HepG2 (cell line): Measurements from ENCODE around the gene CCNQ. TPM values are rescaled to one million over a fixed set of nuclear protein-coding genes. Genes with fewer than 3 reads are reported as not detected.

Experiments used
- DPF2 ChIP-seq: sonication (generic); formaldehyde crosslinking; IDR thresholded peaks from 2 replicates; pipeline ENCODE4 v1.4.0; 2020; ENCODE audit warnings: mild to moderate bottlenecking, low read depth, missing genetic modification reagents, borderline replicate concordance
- HNRNPLL ChIP-seq: fragments of 200-400 bp; formaldehyde crosslinking; IDR thresholded peaks from 2 replicates; pipeline ENCODE4 v1.6.1; 2017; ENCODE audit warnings: mild to moderate bottlenecking, low read depth, low read length; ENCODE audit not compliant: poor library complexity, severe bottlenecking
- HOXD1 ChIP-seq: sonication (generic); formaldehyde crosslinking; IDR thresholded peaks from 2 replicates; pipeline ENCODE4 v1.5.0; 2020; ENCODE audit warnings: missing genetic modification reagents
- MAFK ChIP-seq, 2 experiments: IDR thresholded peaks in 1 of 2; conservative IDR thresholded peaks in 1 of 2; 2 replicates each; pipeline ENCODE4 v1.6.1; 2011; ENCODE audit warnings: improper control_type of control experiment in 2 of 2, low read length in 2 of 2
- MED1 ChIP-seq: sonication (generic); formaldehyde crosslinking; IDR thresholded peaks from 2 replicates; pipeline ENCODE4 v1.4.0; 2020; ENCODE audit warnings: missing genetic modification reagents
- MED8 ChIP-seq: sonication (generic); formaldehyde crosslinking; IDR thresholded peaks from 2 replicates; pipeline ENCODE4 v1.8.1; 2023; ENCODE audit warnings: mild to moderate bottlenecking, missing genetic modification reagents; ENCODE audit not compliant: insufficient replicate concordance
- NONO ChIP-seq, 2 experiments: fragments of 450-650 bp in 1 of 2; sonication (generic) in 1 of 2; formaldehyde crosslinking in 1 of 2; IDR thresholded peaks in 1 of 2; conservative IDR thresholded peaks in 1 of 2; 2 replicates each; pipeline versions ENCODE4 v1.6.1 to v1.8.0; 2017 to 2022; ENCODE audit warnings: mild to moderate bottlenecking in 1 of 2, missing genetic modification reagents in 1 of 2, moderate library complexity in 1 of 2
- SSRP1 ChIP-seq: IDR thresholded peaks from 2 replicates; pipeline ENCODE4 v1.6.1; 2016; ENCODE audit warnings: control low read depth
- TFE3 ChIP-seq: IDR thresholded peaks from 2 replicates; pipeline ENCODE4 v1.6.1; 2016
- TRIM24 ChIP-seq: sonication (generic); formaldehyde crosslinking; IDR thresholded peaks from 2 replicates; pipeline ENCODE4 v1.8.0; 2022; ENCODE audit warnings: mild to moderate bottlenecking, missing genetic modification reagents
- U2AF1 ChIP-seq: fragments of 200-400 bp; formaldehyde crosslinking; optimal IDR thresholded peaks from 2 replicates; pipeline ENCODE3; 2017; ENCODE audit warnings: mild to moderate bottlenecking, low read depth, low read length
- ZBTB42 ChIP-seq: sonication (generic); formaldehyde crosslinking; IDR thresholded peaks from 2 replicates; pipeline ENCODE4 v1.5.0; 2020; ENCODE audit warnings: mild to moderate bottlenecking, missing genetic modification reagents
- ZBTB49 ChIP-seq: sonication (generic); formaldehyde crosslinking; IDR thresholded peaks from 2 replicates; pipeline ENCODE4 v1.4.0; 2020; ENCODE audit warnings: missing genetic modification reagents, borderline replicate concordance
- ZIK1 ChIP-seq: sonication (generic); formaldehyde crosslinking; IDR thresholded peaks from 2 replicates; pipeline ENCODE4 v1.5.0; 2020; ENCODE audit warnings: mild to moderate bottlenecking, low read depth, missing genetic modification reagents, borderline replicate concordance
- ZNF296 ChIP-seq: sonication (generic); formaldehyde crosslinking; conservative IDR thresholded peaks from 2 replicates; pipeline ENCODE4 v1.5.0; 2020; ENCODE audit warnings: mild to moderate bottlenecking, missing genetic modification reagents
- ZNF430 ChIP-seq: sonication (generic); formaldehyde crosslinking; IDR thresholded peaks from 2 replicates; pipeline ENCODE4 v1.9.0; 2021; ENCODE audit warnings: mild to moderate bottlenecking, missing genetic modification reagents
- ZNF547 ChIP-seq: sonication (generic); formaldehyde crosslinking; IDR thresholded peaks from 2 replicates; pipeline ENCODE4 v1.5.1; 2020; ENCODE audit warnings: mild to moderate bottlenecking, missing genetic modification reagents
- ZNF652 ChIP-seq: IDR thresholded peaks from 2 replicates; pipeline ENCODE4 v1.6.1; 2016; ENCODE audit warnings: low read depth, borderline replicate concordance
- ZNF782 ChIP-seq: sonication (generic); formaldehyde crosslinking; IDR thresholded peaks from 2 replicates; pipeline ENCODE4 v1.4.0; 2020; ENCODE audit warnings: missing genetic modification reagents, mild to moderate bottlenecking, borderline replicate concordance
- polyA plus RNA-seq, 8 experiments: library from polyadenylated mRNA; depleted of rRNA in 3 of 8; stranded (reverse) in 7 of 8; unstranded in 1 of 8; fragments of >200 nt; fragmentation: Illumina TruSeq in 4 of 8; extraction: Trizol in 4 of 8; gene quantifications; 2 replicates each; pipeline versions ENCODE4 v1.2.1 to v1.2.3, GENCODE V29; 2011 to 2016; ENCODE audit warnings: low read depth in 4 of 8, missing spikeins in 1 of 8, mixed read lengths in 1 of 8; ENCODE audit not compliant: insufficient read depth in 1 of 8
- total RNA-seq, 5 experiments: library from RNA; depleted of rRNA; stranded (reverse); fragments of >200 nt; fragmentation: Illumina TruSeq; extraction: Trizol; gene quantifications; 2 replicates each; pipeline ENCODE4 v1.2.3, GENCODE V29; 2016; ENCODE audit warnings: low read depth in 1 of 5
- TF ChIP-seq, protein P1 (sequence below): sonication (generic); formaldehyde crosslinking; conservative IDR thresholded peaks from 2 replicates; pipeline ENCODE4 v1.4.0; 2020; ENCODE audit warnings: missing genetic modification reagents
- TF ChIP-seq, protein P2 (sequence below): sonication (generic); formaldehyde crosslinking; IDR thresholded peaks from 2 replicates; pipeline ENCODE4 v1.5.0; 2020; ENCODE audit warnings: mild to moderate bottlenecking, missing genetic modification reagents, moderate library complexity

The CCNQ gene
- total and polyA plus RNA-seq, 2 of the 13 experiments (the other 11 are each of a cell fraction or from before 2014, with no cell fraction given): 15.0 to 25.5 TPM

- no peak for TF ChIP-seq TFE3 (CRISPR knock-in tag)
- TF ChIP-seq SSRP1: no peak
- no peak for TF ChIP-seq ZIK1 (CRISPR knock-in tag)
- no peak for TF ChIP-seq DPF2 (CRISPR knock-in tag)
- TF ChIP-seq MED1 (CRISPR knock-in tag): no peak
- no peak for TF ChIP-seq ZNF782 (CRISPR knock-in tag)
- TF ChIP-seq, protein P1, sequence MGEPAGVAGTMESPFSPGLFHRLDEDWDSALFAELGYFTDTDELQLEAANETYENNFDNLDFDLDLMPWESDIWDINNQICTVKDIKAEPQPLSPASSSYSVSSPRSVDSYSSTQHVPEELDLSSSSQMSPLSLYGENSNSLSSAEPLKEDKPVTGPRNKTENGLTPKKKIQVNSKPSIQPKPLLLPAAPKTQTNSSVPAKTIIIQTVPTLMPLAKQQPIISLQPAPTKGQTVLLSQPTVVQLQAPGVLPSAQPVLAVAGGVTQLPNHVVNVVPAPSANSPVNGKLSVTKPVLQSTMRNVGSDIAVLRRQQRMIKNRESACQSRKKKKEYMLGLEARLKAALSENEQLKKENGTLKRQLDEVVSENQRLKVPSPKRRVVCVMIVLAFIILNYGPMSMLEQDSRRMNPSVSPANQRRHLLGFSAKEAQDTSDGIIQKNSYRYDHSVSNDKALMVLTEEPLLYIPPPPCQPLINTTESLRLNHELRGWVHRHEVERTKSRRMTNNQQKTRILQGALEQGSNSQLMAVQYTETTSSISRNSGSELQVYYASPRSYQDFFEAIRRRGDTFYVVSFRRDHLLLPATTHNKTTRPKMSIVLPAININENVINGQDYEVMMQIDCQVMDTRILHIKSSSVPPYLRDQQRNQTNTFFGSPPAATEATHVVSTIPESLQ: no peak
- TF ChIP-seq ZNF547 (CRISPR knock-in tag): no peak
- peak; percentile 18 for TF ChIP-seq HNRNPLL
- no peak for TF ChIP-seq ZBTB49
- no peak for TF ChIP-seq ZNF652 (CRISPR knock-in tag)
- no peak for TF ChIP-seq MED8 (CRISPR knock-in tag)
- TF ChIP-seq HOXD1: no peak
- no peak for TF ChIP-seq ZNF430 (CRISPR knock-in tag)
- no peak for TF ChIP-seq ZNF296 (CRISPR knock-in tag)
- no peak for TF ChIP-seq TRIM24 (CRISPR knock-in tag)
- TF ChIP-seq, protein P2, sequence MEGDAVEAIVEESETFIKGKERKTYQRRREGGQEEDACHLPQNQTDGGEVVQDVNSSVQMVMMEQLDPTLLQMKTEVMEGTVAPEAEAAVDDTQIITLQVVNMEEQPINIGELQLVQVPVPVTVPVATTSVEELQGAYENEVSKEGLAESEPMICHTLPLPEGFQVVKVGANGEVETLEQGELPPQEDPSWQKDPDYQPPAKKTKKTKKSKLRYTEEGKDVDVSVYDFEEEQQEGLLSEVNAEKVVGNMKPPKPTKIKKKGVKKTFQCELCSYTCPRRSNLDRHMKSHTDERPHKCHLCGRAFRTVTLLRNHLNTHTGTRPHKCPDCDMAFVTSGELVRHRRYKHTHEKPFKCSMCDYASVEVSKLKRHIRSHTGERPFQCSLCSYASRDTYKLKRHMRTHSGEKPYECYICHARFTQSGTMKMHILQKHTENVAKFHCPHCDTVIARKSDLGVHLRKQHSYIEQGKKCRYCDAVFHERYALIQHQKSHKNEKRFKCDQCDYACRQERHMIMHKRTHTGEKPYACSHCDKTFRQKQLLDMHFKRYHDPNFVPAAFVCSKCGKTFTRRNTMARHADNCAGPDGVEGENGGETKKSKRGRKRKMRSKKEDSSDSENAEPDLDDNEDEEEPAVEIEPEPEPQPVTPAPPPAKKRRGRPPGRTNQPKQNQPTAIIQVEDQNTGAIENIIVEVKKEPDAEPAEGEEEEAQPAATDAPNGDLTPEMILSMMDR (CRISPR knock-in tag): peak; percentile 28; the same call in 1 of the 2 replicates
- no peak for TF ChIP-seq U2AF1
- no peak for TF ChIP-seq ZBTB42
- TF ChIP-seq MAFK (conservative IDR thresholded peaks at IDR 0.05 in 1 of 2, IDR thresholded peaks at IDR 0.05 in 1 of 2; ENCODE audit: low read length in 2 of 2): no peak
- TF ChIP-seq NONO (IDR thresholded peaks at IDR 0.05): no peak
- no peak for TF ChIP-seq NONO (CRISPR knock-in tag; conservative IDR thresholded peaks at IDR 0.05)
Measured at GRCh38 chrX:153643431-153644351, 44.8 kb upstream of the CCNQ start (continued).
